ENCODE results near the gene RET.

RET gene

DNA sequence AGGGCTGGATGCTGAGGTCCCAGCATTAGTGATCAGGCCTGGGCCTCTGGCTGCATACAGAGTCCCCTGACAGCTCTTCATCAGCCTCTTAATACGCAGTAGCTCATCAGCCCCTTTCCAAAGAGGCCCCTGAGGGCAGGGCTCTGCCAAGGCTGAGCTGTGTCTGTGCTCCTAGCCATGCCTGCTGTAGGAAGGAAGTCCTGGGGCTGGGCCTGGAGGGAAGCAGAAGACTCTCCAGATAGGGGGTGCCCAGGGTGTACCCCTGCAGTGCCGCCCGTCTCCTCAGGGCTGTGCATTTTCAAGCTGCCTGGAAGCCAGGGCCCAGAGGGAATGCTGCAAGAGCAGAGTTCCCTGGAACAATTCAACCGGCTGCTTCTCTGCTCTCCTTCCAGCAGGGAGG, 7.3 kb upstream of the RET start:
- Histone ChIP-seq H3K27me3 (ENCODE audit: insufficient read depth, poor library complexity, severe bottlenecking) (peaks cover 9% of the 10 kb centered on the region), H3K4me3 (ENCODE audit: severe bottlenecking) (no peak overlapping the region), H3K36me3 (ENCODE audit: low read depth) (no peaks in the 10 kb centered on the region), H3K4me1 (ENCODE audit: insufficient read depth, poor library complexity, severe bottlenecking) (no peaks in the 10 kb centered on the region), H3K27ac (ENCODE audit: poor library complexity, severe bottlenecking) (no peak overlapping the region), H3K9me3 (ENCODE audit: severe bottlenecking) (no peaks in the 10 kb centered on the region)
- TF ChIP-seq, protein P1, sequence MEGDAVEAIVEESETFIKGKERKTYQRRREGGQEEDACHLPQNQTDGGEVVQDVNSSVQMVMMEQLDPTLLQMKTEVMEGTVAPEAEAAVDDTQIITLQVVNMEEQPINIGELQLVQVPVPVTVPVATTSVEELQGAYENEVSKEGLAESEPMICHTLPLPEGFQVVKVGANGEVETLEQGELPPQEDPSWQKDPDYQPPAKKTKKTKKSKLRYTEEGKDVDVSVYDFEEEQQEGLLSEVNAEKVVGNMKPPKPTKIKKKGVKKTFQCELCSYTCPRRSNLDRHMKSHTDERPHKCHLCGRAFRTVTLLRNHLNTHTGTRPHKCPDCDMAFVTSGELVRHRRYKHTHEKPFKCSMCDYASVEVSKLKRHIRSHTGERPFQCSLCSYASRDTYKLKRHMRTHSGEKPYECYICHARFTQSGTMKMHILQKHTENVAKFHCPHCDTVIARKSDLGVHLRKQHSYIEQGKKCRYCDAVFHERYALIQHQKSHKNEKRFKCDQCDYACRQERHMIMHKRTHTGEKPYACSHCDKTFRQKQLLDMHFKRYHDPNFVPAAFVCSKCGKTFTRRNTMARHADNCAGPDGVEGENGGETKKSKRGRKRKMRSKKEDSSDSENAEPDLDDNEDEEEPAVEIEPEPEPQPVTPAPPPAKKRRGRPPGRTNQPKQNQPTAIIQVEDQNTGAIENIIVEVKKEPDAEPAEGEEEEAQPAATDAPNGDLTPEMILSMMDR (IDR thresholded peaks at IDR 0.05; ENCODE audit: poor library complexity, severe bottlenecking), result no peak
- ATAC-seq (ENCODE audit: low read depth) (peak; percentile 16; the same call in 1 of the 3 replicates), DNase-seq (ENCODE audit: low spot score) (no peak)

DNA sequence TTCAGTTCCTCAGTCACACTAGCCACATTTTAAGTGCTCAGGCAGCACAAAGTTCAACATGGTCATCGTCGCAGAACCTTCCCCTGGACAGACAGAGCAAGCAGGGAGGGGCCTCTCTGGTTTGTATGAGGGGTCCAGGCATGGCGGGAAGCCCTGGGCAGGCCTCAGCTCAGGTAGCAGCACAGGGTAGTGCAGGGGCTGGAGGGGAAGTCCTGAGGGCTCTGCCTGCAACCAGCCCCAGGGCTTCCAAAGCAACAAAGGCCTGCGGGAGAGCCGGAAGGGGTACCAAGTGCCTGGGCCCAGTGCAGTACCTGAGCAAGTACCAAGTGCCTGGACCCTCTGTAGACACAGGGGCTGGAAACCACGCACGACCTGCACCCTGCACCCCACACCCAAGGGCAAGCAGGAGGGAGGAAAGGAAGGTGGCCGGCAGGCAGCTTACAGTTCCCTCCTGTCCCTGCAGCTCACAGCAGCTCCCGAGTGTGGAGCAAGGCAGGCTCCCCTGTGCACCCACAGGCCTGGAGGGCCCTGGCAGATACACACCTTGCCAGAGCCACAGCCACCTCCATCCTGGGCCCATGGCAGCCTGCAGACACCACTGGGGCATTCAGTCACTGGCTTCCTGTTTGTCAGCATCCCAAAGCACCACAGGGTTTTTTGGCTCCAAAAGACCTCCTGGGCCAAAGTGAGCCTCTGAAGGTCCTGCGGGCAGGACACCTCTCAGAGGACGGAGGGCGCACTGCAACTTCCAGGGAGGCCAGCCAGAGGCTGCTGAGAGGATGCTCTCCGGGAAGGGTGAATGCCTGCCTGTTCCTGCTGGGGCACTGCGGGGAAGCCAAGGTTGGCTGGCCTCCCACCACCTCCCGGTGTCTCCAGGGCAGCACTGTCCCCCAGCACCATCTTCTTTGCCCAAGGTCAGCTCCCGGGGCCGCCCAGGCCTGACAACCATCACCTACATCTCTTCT, 6.5 kb upstream of the RET start:
- Histone ChIP-seq H3K36me3 (ENCODE audit: low read depth) (no peaks in the 10 kb centered on the region), H3K9me3 (ENCODE audit: severe bottlenecking) (no peaks in the 10 kb centered on the region), H3K27ac (ENCODE audit: poor library complexity, severe bottlenecking) (no peak overlapping the region), H3K4me3 (ENCODE audit: severe bottlenecking) (no peak overlapping the region), H3K4me1 (ENCODE audit: insufficient read depth, poor library complexity, severe bottlenecking) (no peaks in the 10 kb centered on the region), H3K27me3 (ENCODE audit: insufficient read depth, poor library complexity, severe bottlenecking) (peaks cover 9% of the 10 kb centered on the region)
- DNase-seq (ENCODE audit: low spot score) (no peak), ATAC-seq (ENCODE audit: low read depth) (no peak)
- TF ChIP-seq, protein P1 (IDR thresholded peaks at IDR 0.05; ENCODE audit: poor library complexity, severe bottlenecking), result no peak

DNA sequence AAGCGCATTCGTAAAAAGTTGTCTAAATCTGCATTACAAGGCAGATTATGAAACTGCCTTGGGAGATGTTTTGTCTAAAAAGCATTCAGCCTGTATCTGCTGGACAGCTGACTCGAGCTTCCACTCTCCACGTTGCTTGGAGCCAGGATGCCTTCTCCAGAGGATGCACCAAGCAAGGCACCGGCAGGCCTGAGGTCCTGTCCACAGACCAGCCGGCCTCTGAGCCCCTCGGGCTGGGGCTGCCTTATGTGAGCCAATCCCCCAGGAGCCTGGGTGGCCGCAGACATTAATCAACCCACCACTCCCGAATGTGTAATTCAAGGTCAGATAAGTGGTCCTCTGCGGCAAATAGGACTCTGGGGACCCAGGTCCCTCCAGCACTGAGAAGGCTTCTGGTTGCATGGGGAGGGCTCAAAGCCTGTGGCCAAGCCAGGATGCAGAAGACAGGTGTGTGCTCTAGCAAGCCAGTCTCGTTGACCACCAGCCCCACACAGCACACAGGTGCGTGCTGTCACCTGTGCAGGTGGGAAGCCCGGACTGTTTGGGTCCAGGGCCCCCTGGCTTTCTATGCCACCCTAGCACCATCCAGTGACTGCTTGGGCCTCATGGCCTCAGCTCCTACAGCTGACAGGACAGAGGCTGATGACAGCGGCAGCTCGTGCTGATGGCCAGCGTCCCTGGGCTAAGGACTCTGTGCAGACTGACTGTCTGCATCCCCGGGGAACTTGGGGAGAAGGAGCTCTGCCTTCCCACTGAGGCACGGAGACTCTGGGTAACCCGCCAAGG, 4.8 kb upstream of the RET start:
- Histone ChIP-seq H3K27me3 (ENCODE audit: insufficient read depth, poor library complexity, severe bottlenecking) (peaks cover 19% of the 10 kb centered on the region), H3K27ac (ENCODE audit: poor library complexity, severe bottlenecking) (no peak overlapping the region), H3K4me3 (ENCODE audit: severe bottlenecking) (no peak overlapping the region), H3K9me3 (ENCODE audit: severe bottlenecking) (no peaks in the 10 kb centered on the region), H3K4me1 (ENCODE audit: insufficient read depth, poor library complexity, severe bottlenecking) (no peaks in the 10 kb centered on the region), H3K36me3 (ENCODE audit: low read depth) (no peaks in the 10 kb centered on the region)
- DNase-seq (ENCODE audit: low spot score) (no peak), ATAC-seq (ENCODE audit: low read depth) (no peak)
- TF ChIP-seq, protein P1 (IDR thresholded peaks at IDR 0.05; ENCODE audit: poor library complexity, severe bottlenecking), result no peak

DNA sequence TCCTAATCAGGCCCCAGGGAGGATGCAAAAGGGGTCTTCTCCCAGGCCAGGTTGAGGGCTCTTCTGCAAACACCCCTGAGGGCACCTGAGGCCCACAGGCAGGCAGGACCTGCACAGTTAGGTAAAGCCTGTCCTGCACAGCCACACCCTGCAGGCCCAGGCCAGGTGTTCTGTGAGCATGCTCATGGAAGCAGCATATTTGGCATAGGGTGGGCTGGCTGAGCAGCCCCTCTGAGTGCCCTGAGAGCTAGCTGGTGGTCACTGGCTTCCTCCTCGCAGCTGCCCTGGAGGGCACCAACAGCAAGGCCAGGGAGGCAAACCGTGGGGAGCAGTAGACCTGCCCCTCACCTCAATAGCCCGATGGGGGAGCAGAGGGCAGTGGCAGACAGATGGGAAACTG, 3.7 kb upstream of the RET start:
- Histone ChIP-seq H3K27ac (ENCODE audit: poor library complexity, severe bottlenecking) (no peak overlapping the region), H3K9me3 (ENCODE audit: severe bottlenecking) (no peaks in the 10 kb centered on the region), H3K4me1 (ENCODE audit: insufficient read depth, poor library complexity, severe bottlenecking) (no peaks in the 10 kb centered on the region), H3K36me3 (ENCODE audit: low read depth) (no peaks in the 10 kb centered on the region), H3K27me3 (ENCODE audit: insufficient read depth, poor library complexity, severe bottlenecking) (peaks cover 27% of the 10 kb centered on the region), H3K4me3 (ENCODE audit: severe bottlenecking) (no peak overlapping the region)
- TF ChIP-seq, protein P1 (IDR thresholded peaks at IDR 0.05; ENCODE audit: poor library complexity, severe bottlenecking), result no peak
- ATAC-seq (ENCODE audit: low read depth) (no peak), DNase-seq (ENCODE audit: low spot score) (no peak)

Measured in RWPE2 (cell line).